DND-41 (cell line): Measurements from ENCODE around the gene SMAD5.

ENCODE experiments used
- ATAC-seq: fragments of 200-7000 bp; cut with Tn5 transposase; 3 replicates; pipeline ENCODE4 v1.9.1; 2021; ENCODE audit warnings: low read depth; ENCODE audit not compliant: insufficient read depth
- DNase-seq: peaks from one replicate; pipeline ENCODE4 v3.0.0-alpha.2; 2020
- H2AFZ ChIP-seq: 2 replicates; pipeline ENCODE4 v1.6.0; 2012; ENCODE audit warnings: low read depth, low read length
- H3K27ac ChIP-seq: 2 replicates; pipeline ENCODE4 v1.5.1; 2012; ENCODE audit warnings: low read length, inconsistent platforms
- H3K27me3 ChIP-seq: fragments of 200-600 bp; sonication (generic); 2 replicates; pipeline ENCODE4 v1.6.0; 2012; ENCODE audit warnings: low read length, mild to moderate bottlenecking, inconsistent platforms; ENCODE audit not compliant: insufficient read depth, poor library complexity
- H3K36me3 ChIP-seq: 2 replicates; pipeline ENCODE4 v1.5.1; 2012; ENCODE audit warnings: low read length, inconsistent platforms; ENCODE audit not compliant: insufficient read depth
- H3K4me1 ChIP-seq: 2 replicates; pipeline ENCODE4 v1.5.1; 2012; ENCODE audit warnings: mild to moderate bottlenecking, low read length; ENCODE audit not compliant: insufficient read depth
- H3K4me2 ChIP-seq: 2 replicates; pipeline ENCODE4 v1.6.0; 2012; ENCODE audit warnings: mild to moderate bottlenecking, moderate library complexity, low read length, inconsistent platforms; ENCODE audit not compliant: insufficient read depth
- H3K4me3 ChIP-seq, 2 experiments: fragments of 200-600 bp in 1 of 2; shearing (Covaris generic) in 1 of 2; 2 replicates each; pipeline ENCODE4 v1.5.1; 2012 to 2016; ENCODE audit warnings: inconsistent platforms in 2 of 2, low read length in 2 of 2, mild to moderate bottlenecking in 2 of 2, low read depth in 1 of 2, moderate library complexity in 1 of 2
- H3K79me2 ChIP-seq: 2 replicates; pipeline ENCODE4 v1.6.0; 2012; ENCODE audit warnings: low read length, inconsistent platforms; ENCODE audit not compliant: insufficient read depth
- H3K9ac ChIP-seq: 2 replicates; pipeline ENCODE4 v1.6.0; 2012; ENCODE audit warnings: low read depth, mild to moderate bottlenecking, inconsistent platforms, low read length, moderate library complexity
- H3K9me3 ChIP-seq: 2 replicates; pipeline ENCODE4 v1.5.1; 2012; ENCODE audit warnings: low read length, moderate library complexity, mild to moderate bottlenecking, inconsistent platforms; ENCODE audit not compliant: insufficient read depth, severe bottlenecking
- H4K20me1 ChIP-seq: 2 replicates; pipeline ENCODE4 v1.6.0; 2012; ENCODE audit warnings: low read length; ENCODE audit not compliant: insufficient read depth
- EZH2 ChIP-seq: IDR thresholded peaks from 3 replicates; pipeline ENCODE4 v1.6.1; 2012; ENCODE audit warnings: borderline replicate concordance, low read depth, mild to moderate bottlenecking, moderate library complexity, low read length, inconsistent platforms; ENCODE audit not compliant: severe bottlenecking
- TF ChIP-seq, protein P1 (sequence below): IDR thresholded peaks from 2 replicates; pipeline ENCODE4 v1.5.1; 2012; ENCODE audit warnings: borderline replicate concordance, low read length, moderate library complexity, mild to moderate bottlenecking; ENCODE audit not compliant: poor library complexity, severe bottlenecking; ENCODE audit errors: extremely low read depth

Gene SMAD5

DNA sequence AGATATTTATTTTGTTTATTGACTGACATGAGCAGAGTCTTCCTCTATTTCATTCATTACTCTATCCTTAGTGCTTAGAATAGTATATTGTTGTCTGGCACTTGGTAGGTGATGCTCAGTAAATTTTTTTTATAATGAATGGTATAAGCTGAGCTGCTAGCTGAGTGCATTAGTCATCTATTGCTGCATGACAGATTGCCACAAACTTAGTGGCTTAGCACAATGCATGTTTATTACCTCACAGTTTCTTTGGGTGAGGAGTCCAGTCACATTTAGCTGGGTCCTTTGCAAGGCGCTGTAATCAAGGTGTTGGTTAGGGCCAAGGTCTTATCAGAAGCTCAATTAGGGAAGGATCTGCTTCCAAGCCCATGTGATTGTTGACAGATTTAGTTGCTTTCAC is 23.1 kb downstream of the SMAD5 start:
- H3K36me3 ChIP-seq: no peaks in the 10 kb centered on the region
- DNase-seq (no peak), ATAC-seq (no peak)
- H3K4me2 ChIP-seq: no peak overlapping the region
- no peaks in the 10 kb centered on the region for H3K4me1 ChIP-seq
- H2AFZ ChIP-seq: no peak overlapping the region
- H3K27ac ChIP-seq: no peak overlapping the region
- H3K9ac ChIP-seq: no peak overlapping the region
- H3K79me2 ChIP-seq: no peaks in the 10 kb centered on the region
- H3K27me3 ChIP-seq: peaks cover 5% of the 10 kb centered on the region
- TF ChIP-seq, protein P1, sequence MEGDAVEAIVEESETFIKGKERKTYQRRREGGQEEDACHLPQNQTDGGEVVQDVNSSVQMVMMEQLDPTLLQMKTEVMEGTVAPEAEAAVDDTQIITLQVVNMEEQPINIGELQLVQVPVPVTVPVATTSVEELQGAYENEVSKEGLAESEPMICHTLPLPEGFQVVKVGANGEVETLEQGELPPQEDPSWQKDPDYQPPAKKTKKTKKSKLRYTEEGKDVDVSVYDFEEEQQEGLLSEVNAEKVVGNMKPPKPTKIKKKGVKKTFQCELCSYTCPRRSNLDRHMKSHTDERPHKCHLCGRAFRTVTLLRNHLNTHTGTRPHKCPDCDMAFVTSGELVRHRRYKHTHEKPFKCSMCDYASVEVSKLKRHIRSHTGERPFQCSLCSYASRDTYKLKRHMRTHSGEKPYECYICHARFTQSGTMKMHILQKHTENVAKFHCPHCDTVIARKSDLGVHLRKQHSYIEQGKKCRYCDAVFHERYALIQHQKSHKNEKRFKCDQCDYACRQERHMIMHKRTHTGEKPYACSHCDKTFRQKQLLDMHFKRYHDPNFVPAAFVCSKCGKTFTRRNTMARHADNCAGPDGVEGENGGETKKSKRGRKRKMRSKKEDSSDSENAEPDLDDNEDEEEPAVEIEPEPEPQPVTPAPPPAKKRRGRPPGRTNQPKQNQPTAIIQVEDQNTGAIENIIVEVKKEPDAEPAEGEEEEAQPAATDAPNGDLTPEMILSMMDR: no peak
- H4K20me1 ChIP-seq: no peaks in the 10 kb centered on the region
- no peaks in the 10 kb centered on the region for H3K9me3 ChIP-seq
- H3K4me3 ChIP-seq: no peak overlapping the region

- H3K27ac ChIP-seq: no peak overlapping the region
- no peak overlapping the region for H3K4me3 ChIP-seq
- ATAC-seq (no peak), DNase-seq (no peak)
- H2AFZ ChIP-seq: no peak overlapping the region
- H3K27me3 ChIP-seq: peaks cover 17% of the 10 kb centered on the region
- no peaks in the 10 kb centered on the region for H3K36me3 ChIP-seq
- H3K9me3 ChIP-seq: no peaks in the 10 kb centered on the region
- H3K4me1 ChIP-seq: no peaks in the 10 kb centered on the region
- H3K4me2 ChIP-seq: no peak overlapping the region
- no peak overlapping the region for H3K9ac ChIP-seq
- no peaks in the 10 kb centered on the region for H4K20me1 ChIP-seq
- H3K79me2 ChIP-seq: no peaks in the 10 kb centered on the region
- TF ChIP-seq, protein P1: no peak
- TF ChIP-seq EZH2: no peak
Measured at GRCh38 chr5:136157514-136157913, 24.9 kb downstream of the SMAD5 start.

- Histone ChIP-seq H3K27ac (no peak overlapping the region), H3K79me2 (no peaks in the 10 kb centered on the region), H2AFZ (no peak overlapping the region), H3K36me3 (no peaks in the 10 kb centered on the region), H3K4me2 (no peak overlapping the region), H3K9ac (no peak overlapping the region), H4K20me1 (no peaks in the 10 kb centered on the region), H3K9me3 (no peaks in the 10 kb centered on the region), H3K4me3 (no peak overlapping the region), H3K4me1 (no peaks in the 10 kb centered on the region), H3K27me3 (peaks cover 18% of the 10 kb centered on the region)
- no peak for ATAC-seq
- DNase-seq: no peak
- TF ChIP-seq, protein P1: no peak
- TF ChIP-seq EZH2: no peak
Measured at GRCh38 chr5:136159457-136159856, 26.8 kb downstream of the SMAD5 start.

DNA sequence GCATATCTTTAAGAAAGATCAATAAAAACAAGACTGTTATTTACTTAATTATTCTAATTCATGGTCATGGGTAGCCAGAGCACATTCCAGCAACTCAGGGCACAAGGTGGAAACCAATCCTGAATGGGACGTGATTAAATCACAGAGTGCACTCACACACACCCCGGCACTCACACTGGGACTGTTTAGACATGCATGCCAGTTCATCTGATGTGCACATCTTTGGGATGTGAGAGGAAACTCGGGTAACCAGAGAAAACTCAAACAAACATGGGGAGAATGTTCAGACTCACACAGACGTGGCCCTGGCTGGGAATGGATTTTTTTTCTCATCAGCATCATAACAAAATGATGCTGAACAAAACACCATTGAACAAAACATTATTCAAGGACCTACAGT is 29.4 kb downstream of the SMAD5 start:
- ATAC-seq: no peak
- Histone ChIP-seq H3K36me3 (no peaks in the 10 kb centered on the region), H2AFZ (no peak overlapping the region), H3K27ac (no peak overlapping the region), H3K9me3 (no peaks in the 10 kb centered on the region), H3K4me3 (no peak overlapping the region), H3K27me3 (peaks cover 22% of the 10 kb centered on the region), H4K20me1 (no peaks in the 10 kb centered on the region), H3K4me1 (no peaks in the 10 kb centered on the region), H3K4me2 (no peak overlapping the region), H3K9ac (no peak overlapping the region), H3K79me2 (no peaks in the 10 kb centered on the region)
- no peak for DNase-seq
- no peak for TF ChIP-seq EZH2
- TF ChIP-seq, protein P1: no peak
